ENCODE results near the gene TSC2.
"Not testable (repeated sequence)": the region's sequence is repeated elsewhere in the genome, so short reads cannot be mapped to it uniquely, and the experiment has no call there.

GRCh38 chr16:2125609-2126008, 77.8 kb downstream of the TSC2 start:
- not testable (repeated sequence) for TF ChIP-seq ZBTB49 (CRISPR knock-in tag; IDR thresholded peaks at IDR 0.05; ENCODE audit: borderline replicate concordance); RCOR1 (IDR thresholded peaks at IDR 0.05; ENCODE audit: borderline replicate concordance in 1 of 2, low read depth in 2 of 2, low read length in 2 of 2)

Measured in K562 (cell line).